ENCODE results near the gene METAP1D. TPM values are rescaled to one million over a fixed set of nuclear protein-coding genes. Genes with fewer than 3 reads are reported as not detected.

METAP1D gene
- total and polyA plus RNA-seq, 7 donors: 6.3 to 12.4 (median 10.0) TPM

GRCh38 chr2:172079838-172080640, 80.3 kb downstream of the METAP1D start:
- 67 to 78% (median 69%) methylated on average over 38 of the region's 38 CpGs for WGBS, 3 donors

GRCh38 chr2:172080641-172081220, 81.0 kb downstream of the METAP1D start:
- Histone ChIP-seq H3K4me1 (peaks cover 28% of the 10 kb centered on the region), H3K36me3 (ENCODE audit: insufficient read depth in 1 of 2, low read depth in 1 of 2) (no peaks in the 10 kb centered on the region), H3K27ac (no peak overlapping the region), H3K9me3 (no peaks in the 10 kb centered on the region), H3K27me3 (ENCODE audit: insufficient read depth in 3 of 3, low read length in 2 of 3) (peaks cover 0 to 61% (median 47%) of the 10 kb centered on the region in 3 donors), H3K4me3 (no peak overlapping the region)
- TF ChIP-seq CTCF (IDR thresholded peaks at IDR 0.05): no peak
- ATAC-seq: no peak
- intact Hi-C loops (cut with DNase I): no loop called here
- WGBS, 3 donors: 56 to 76% (median 60%) methylated on average over 25 of the region's 25 CpGs
- DNase-seq: no peak

More at GRCh38 chr2:172079838-172080640, 80.3 kb downstream of the METAP1D start:
- TF ChIP-seq CTCF (IDR thresholded peaks at IDR 0.05): no peak
- Histone ChIP-seq H3K4me1 (peaks cover 22% of the 10 kb centered on the region), H3K27ac (no peak overlapping the region), H3K4me3 (no peak overlapping the region), H3K36me3 (ENCODE audit: insufficient read depth in 1 of 2, low read depth in 1 of 2) (no peaks in the 10 kb centered on the region), H3K27me3 (ENCODE audit: insufficient read depth in 3 of 3, low read length in 2 of 3) (peaks cover 0 to 54% (median 41%) of the 10 kb centered on the region in 3 donors), H3K9me3 (no peaks in the 10 kb centered on the region)
- intact Hi-C loops (cut with DNase I): no loop called here
- ATAC-seq: no peak
- DNase-seq: no peak

DNA sequence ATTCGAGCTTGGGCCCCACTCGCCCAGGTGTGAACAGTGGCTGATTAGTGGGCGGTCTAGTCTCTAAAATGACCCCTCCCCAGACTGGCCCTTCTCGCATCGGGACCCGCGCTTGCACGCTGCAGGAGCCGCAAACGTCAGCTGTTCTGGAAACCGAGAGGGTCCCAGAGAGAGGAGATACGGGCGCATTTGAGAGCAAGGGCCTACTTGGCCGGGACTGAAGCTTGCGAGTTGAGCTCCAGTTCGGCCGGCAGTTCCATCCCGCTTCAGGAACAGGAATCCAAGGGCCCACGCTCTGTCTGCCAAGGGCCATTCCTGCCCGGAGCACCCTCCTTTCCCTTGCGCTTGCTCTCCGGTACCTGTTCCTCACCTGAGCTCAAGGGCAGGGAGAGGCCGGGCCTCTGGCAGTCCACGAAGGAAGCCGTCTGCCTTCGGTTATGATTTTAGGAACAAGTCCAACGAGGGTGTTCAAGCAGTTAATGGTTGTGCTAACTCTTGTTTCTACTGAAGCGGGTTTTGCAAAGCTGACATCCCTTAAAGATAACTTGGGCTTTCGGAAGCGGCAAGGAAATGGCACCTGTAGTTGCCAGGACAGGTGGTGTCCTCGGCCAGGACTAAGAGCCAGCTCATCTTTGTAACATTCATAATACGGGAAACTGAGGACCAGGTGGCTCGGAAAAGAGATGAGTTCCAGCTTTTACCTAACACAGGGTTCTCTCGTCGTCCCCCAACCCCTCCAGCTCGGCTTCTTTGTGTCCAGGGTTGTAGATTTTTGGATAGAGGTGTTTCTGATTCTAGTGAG, 81.7 kb downstream of the METAP1D start:
- Histone ChIP-seq H3K4me3 (no peak overlapping the region), H3K4me1 (peaks cover 35% of the 10 kb centered on the region), H3K9me3 (no peaks in the 10 kb centered on the region), H3K27ac (no peak overlapping the region), H3K36me3 (ENCODE audit: insufficient read depth in 1 of 2, low read depth in 1 of 2) (no peaks in the 10 kb centered on the region), H3K27me3 (ENCODE audit: insufficient read depth in 3 of 3, low read length in 2 of 3) (peaks cover 0 to 68% (median 54%) of the 10 kb centered on the region in 3 donors)
- no peak for TF ChIP-seq CTCF (IDR thresholded peaks at IDR 0.05)
- intact Hi-C loops (cut with DNase I): no loop called here
- ATAC-seq (no peak), DNase-seq (no peak)
- 35 to 48% (median 36%) methylated on average over 36 of the region's 36 CpGs for WGBS, 3 donors

- H3K4me3 ChIP-seq: no peak overlapping the region
Measured at GRCh38 chr2:172082105-172082943, 82.6 kb downstream of the METAP1D start.

More at GRCh38 chr2:172082105-172082943, 82.6 kb downstream of the METAP1D start:
- H3K27me3 ChIP-seq (ENCODE audit: insufficient read depth in 3 of 3, low read length in 2 of 3): peaks cover 0 to 77% (median 63%) of the 10 kb centered on the region in 3 donors
- H3K9me3 ChIP-seq: no peaks in the 10 kb centered on the region
- no peak for TF ChIP-seq CTCF (IDR thresholded peaks at IDR 0.05)
- H3K36me3 ChIP-seq (ENCODE audit: insufficient read depth in 1 of 2, low read depth in 1 of 2): no peaks in the 10 kb centered on the region
- intact Hi-C loops (cut with DNase I): no loop called here
- 19 to 32% (median 23%) methylated on average over 14 of the region's 14 CpGs for WGBS, 3 donors
- ATAC-seq: no peak
- DNase-seq: no peak
- no peak overlapping the region for H3K27ac ChIP-seq
- H3K4me1 ChIP-seq: peaks cover 39% of the 10 kb centered on the region
